HG03565 (cell line): ENCODE results near the gene HSF2BP.
"Not testable (repeated sequence)": the region's sequence is repeated elsewhere in the genome, so short reads cannot be mapped to it uniquely, and the experiment has no call there.

Experiments
- ATAC-seq: cut with Tn5 transposase; IDR thresholded peaks from one replicate; pipeline ENCODE4 v1.9.1; 2021; ENCODE audit warnings: mild to moderate bottlenecking, moderate library complexity; ENCODE audit not compliant: unreplicated experiment

HSF2BP gene

DNA sequence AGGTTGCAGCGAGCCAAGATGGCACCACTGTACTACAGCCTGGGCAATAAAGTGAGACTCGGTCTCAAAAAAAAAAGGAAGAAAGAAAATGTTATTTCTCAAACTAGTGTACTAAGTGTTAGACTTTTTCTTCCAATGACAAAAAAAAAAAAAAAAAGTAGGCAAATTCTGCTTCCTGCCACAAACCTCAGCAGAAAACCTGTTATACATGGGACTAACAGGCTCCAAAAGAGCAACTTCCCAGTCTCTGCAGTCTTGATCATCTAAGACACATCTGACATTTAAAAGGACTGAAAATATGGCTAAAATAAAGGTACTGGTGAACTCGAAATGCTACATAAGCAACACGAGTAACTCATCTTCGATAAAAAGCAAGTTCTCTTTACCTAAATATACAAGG is 59.6 kb downstream of the HSF2BP start:
- no peak for ATAC-seq

DNA sequence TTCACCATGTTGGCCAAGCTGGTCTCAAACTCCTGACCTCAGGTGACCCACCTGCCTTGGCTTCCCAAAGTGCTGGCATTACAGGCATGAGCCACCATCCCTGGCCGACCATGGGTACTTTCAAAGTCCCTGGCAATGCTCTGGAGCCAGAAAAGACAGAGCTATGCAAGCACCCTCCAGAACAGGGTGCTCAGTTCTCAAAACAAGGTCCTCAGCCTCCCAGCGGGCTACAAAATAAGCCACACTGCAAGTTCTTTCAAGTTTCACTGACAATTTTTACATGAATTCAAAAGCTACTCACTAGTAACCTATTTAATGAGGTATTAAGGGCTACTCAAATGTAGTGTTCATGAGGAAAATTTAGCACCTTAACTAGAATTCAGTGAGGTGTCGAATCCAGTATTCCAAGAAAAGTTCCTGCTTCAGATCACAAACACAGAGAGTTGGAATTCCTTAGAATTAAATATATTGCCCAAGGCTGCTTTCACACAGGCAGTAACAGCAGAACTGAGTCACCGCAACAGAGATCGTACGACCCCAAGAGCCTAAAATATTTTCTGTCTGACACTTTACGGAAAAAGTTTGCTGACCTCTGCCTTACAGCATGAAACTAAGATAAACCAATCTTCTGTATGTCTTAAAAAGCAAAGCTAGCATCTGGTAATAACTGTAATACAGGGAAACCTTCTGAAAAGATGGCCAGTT is 60.7 kb downstream of the HSF2BP start:
- no peak for ATAC-seq

DNA sequence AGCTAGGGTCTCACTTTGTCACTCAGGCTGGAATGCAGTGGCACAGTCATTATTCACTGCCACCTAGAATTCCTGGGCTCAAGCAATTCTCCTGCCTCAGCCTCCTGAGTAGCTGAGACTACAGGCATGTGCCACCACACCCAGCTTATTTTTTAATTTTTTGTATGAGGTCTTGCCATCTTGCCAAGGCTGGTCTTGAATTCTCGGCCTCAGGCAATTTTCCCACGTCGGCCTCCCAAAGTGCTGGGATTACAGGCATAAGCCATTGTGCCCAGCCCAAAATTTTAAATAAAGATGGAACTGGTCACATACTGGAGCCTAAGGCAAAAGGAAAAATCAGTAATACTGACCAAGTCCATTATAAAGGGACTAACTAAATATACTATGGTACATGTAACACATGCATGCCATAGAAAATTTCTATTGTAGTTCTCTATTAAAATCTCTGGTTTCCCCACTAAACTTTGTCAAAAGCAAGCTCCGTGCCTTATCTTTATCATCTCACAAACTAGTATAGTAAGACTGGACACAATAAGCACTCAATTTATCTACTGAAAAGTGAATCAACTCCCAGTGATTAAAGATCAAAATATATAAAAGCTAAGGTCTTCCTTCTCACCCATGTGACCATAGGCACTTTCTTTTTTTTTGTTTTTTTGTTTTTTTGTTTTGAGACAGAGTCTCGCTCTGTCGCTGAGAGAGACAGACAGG is 61.6 kb downstream of the HSF2BP start:
- ATAC-seq: no peak

DNA sequence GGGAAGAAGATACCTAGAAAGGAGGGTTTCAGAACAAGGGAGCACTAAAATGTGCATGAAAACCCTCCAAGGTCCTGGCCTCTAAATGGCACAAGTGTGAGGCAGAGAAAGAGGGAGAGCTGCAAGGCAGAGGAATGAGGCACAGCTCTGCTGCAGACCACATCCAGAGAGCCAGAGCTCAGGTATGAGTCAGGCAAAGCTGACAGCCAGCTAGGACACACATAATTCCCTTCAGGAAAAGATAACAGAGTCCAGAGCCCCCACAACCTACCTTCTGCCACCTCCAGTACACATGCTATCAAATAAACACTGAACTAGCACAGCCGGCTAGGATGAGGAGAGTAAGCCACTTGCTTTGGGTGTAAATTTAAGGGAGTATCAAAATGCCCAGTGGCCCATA is 62.2 kb downstream of the HSF2BP start:
- no peak for ATAC-seq

DNA sequence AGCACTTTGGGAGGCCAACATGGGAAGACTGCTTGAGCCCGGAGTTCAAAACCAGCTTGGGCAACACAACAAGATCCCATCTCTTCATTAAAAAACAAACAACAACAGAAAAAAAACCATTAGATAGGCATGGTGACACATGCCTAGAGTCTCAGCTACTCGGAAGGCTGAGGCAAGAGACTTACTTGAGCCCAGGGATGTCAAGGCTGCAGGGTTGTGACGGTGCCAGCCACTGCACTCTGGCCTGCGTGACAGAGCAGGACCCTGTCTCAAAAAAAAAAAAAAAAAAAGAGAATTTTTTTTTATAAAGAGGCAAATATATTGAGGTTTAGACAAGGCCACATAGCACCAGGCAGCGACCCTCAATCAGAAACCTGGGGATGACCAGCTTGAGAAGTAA is 62.7 kb downstream of the HSF2BP start:
- ATAC-seq: no peak

DNA sequence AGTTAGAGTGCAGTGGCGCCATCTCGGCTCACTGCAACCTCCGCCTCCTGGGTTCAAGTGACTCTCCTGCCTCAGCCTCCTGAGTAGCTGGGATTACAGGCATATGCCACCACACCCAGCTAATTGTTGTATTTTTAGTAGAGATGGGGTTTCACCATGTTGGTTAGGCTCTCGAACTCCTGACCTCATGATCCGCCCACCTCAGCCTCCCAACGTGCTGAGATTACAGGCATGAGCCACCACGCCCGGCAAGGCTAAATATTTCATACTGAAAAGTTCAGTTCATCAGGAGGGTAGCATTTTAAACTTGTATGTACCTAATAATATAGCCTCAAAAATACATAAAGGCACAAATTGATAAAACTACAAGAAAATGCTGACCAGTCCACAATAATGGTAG is 63.5 kb downstream of the HSF2BP start:
- ATAC-seq: not testable (repeated sequence)

DNA sequence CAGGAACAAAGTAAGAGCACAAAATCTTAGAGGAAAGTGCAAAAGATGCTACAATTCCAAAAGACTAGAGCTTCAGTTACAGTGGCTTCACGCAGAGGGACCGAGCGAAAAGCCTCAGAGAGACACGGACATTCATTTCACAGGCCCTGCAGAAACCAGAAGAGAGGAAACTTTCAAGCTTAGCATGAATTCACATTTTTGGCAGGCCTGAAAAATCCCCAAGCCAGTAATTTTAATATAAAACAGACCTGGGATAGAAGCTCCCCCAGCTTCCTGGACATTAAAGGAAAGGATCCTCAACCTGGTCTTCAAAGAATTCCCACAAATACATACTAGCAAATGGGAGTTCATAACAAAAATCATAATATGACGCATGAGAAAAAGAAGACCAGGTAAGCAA is 66.2 kb downstream of the HSF2BP start:
- ATAC-seq: no peak

DNA sequence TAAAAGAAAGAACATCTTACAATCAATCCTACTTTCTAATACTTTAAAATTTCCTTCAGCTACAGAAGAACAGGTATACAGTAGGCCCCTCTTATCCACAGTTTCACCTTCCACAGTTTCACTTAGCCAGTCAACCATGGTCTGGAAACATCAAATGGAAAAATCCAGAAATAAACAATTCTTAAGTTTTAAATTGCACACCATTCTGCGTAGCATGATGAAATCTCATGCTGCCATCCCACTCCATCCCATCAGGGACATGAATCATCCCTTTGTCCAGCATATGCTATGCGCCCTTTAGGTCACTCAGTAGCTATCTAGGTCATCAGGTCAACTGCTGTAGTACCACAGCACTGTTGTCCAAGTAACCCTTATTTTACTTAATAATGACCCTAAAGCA is 67.7 kb downstream of the HSF2BP start:
- no peak for ATAC-seq

DNA sequence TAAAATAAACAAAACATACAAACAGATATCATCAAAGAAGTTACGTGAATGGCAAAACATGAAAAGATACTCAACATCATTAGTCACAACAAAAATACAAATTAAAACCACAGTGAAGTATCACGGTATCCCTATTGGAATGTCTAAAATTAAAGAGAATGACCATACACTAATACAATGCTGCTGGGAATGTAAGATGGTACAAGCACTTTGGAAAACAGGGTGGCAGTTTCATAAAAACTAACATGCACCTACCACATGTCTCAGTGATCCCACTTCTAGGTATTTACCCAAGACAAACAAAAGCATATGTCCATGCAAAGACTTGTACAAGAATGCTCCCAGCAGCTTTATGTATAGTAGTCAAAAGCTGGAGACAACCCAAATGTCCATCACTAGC is 69.1 kb downstream of the HSF2BP start:
- ATAC-seq: no peak

DNA sequence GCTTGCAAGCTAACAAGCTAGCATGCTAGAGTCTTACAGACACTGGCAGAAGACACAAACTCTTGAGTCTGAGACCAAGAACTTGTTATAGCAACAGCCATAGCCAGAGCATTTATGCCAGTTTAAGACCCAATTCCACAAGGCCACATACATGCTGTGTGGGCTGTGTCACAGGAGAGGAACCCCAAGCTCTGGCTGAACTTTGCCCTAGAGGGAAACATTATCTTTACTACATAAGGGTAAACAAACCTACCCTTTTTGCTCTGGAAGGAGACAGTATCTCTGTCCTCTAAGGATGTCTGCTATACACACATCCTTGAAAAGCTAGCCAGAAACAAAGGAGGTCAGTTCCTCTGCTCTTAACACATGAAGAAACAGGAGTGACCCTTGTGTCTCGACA is 70.3 kb downstream of the HSF2BP start:
- no peak for ATAC-seq

DNA sequence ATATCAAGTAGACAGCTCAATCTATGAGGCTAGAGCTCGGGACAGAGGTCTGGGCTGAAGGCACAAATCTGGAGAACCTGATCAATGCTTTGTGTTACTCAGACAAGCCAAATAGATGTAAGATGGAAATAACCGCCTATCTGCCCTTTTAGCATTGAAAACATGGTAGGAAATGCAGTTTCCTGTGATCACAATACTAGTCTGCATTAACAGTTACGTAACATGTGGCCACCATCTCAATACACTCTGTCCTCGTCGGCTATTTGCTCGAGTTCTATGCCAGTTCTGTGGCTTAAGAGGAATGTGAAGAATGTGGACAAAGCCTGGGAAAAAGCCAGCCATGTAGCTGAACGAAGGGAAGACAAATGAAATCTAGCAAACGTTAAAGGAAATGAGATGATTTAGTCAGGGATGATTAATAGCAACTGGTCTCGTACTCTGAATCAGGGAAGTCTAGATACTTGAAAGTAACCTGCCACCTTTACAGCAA is 73.3 kb downstream of the HSF2BP start:
- no peak for ATAC-seq

DNA sequence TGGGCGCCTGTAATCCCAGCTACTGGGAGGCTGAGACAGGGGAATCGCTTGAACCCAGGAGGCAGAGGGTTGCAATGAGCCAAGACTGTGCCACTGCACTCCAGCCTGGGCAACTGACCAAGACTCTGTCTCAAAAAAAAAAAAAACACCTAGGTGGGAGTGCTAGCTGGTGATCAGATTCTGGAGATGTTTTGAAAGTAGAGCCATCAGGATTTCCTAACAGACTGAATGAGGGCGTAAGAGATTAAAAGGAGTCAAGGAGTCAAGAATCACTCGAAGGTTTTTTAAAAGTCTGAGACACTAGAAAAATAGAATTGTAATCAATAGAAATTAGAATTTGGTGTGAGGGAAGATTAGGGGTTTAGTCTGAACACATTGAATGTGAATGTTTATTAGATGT is 73.8 kb downstream of the HSF2BP start:
- no peak for ATAC-seq

DNA sequence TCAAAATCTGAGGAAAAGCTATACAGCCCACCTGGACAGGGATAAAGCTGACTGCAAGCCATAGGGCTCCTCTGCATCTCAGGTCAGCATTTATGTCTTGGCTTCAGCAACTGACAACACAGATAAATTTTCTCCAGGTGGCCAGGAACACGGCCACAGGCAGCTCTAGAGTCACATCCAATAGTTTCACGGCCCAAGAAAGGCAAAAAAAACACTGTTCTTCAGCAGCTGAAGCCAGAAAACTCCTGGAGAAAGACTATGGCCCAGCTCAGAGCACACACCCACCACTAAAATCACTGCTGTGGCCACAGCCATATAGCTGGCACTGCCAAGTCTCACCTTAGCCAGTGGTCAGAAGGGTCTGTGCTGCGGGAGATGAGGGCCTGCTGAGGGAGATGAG is 77.8 kb downstream of the HSF2BP start:
- ATAC-seq: no peak

DNA sequence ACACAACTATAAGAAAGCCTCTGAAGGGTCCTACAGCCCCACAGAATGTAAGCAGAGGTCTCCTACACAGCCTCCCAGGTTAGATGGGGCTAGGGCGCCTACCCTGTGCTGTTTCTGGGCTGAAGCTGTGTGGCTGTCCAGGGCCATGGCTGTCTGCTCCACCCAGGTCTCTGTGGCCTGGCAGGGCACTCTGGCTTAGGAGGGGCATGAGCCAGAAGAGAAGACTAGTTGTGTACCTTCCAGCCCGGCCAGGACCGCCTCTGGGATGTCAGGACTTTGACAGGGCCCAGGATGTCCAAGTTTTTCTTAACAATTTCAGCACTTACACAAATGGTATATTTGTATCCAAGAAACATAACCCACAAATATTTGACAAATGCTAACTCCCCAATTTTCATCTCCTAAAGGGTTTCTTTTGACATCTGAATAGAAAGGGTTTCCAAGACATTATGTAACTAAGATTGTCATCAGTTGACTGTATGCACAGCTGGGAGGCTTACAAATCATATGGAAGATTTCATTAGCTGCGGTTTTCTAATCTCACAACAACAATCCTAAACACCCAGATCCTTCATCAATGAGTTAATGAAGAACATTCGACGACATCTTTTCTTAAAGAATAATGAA is 80.5 kb downstream of the HSF2BP start:
- no peak for ATAC-seq

DNA sequence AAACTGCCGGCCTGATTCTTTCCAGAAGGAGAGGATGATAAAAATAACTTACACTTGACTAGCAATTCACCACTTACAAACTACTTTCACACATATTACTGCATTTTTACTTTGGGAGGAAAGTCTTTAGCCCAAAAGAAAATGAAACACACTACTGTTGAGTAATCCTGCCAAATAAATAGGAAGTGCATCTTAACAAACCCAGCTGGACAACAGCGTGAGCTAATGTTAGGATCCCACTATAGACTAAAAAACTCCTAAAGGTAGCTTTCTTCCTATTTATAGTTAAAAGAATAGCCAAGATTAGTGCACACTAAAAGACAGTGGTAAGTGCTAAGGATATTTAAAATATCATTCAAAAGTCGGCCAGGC is 83.8 kb downstream of the HSF2BP start:
- ATAC-seq: no peak

DNA sequence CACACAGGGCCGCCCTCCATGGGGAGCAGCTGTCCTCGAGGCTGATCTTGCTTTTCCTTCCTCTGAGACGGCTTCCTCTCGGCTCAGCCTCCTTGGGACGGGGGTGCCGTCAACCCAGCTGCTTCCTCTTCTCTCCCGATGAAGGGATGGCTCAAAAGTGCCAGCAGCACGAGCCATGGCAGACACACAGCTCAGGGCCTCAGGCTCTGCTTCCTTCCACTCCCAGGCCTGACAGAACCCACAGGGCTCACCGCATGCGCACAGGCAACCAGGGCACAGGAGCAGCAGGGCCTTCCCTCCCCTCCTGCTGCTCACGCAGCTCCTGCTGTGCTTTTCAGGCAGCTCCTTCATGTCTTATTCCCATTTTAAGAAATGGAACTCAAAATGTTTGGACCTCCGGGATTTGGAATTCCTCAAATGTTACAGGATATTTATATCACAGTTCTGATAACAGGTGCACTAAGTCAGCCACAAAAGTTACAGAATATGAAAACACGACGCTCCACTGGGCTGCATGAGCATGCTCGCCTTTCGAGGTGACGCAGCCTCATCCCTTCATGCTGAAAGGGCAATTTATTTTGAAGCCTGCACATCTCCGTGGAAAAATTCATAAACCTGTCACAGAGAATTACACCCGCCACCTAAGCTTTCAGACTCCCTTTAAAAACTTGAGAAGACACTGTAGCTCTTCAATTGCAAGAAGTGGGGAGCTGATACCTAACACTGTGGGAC is 84.4 kb downstream of the HSF2BP start:
- no peak for ATAC-seq

DNA sequence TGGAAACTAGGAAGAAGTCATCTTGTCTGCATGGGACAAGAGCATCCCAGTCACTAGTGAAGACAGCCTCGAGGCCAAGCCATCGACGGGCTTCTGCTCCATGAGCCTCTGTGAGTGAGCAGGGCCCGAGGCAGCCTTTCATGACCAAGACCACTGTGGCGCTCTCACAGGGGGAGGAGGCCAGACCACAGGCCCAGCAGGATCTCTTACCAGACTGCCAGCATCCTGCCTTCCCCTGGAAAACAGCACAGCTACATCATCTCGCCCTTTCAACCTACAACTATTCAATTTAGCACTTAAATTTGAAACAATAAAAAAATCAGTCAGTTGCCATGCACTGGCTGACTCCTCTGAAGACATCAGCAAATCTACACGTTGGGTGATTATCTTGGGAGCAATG is 85.4 kb downstream of the HSF2BP start:
- ATAC-seq: no peak

DNA sequence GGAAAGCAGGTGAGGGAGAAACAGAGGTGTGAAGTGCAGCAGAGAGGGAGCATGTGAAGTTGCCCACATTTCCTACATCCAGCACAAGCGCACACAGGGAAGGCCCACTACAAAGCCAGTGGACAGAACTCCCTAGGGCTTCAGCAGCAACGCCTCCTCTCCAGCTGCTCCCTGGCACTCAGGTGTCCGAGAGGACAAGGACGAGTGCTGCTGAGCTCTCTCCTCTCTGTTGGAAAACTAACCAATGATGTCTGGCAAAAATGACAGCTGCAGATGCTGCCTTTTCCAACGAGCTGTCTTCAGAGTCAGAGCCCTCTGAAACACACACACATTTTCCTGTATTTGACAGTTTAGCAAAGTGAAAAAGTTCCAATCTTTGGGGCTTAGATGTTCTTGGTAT is 86.8 kb downstream of the HSF2BP start:
- no peak for ATAC-seq

DNA sequence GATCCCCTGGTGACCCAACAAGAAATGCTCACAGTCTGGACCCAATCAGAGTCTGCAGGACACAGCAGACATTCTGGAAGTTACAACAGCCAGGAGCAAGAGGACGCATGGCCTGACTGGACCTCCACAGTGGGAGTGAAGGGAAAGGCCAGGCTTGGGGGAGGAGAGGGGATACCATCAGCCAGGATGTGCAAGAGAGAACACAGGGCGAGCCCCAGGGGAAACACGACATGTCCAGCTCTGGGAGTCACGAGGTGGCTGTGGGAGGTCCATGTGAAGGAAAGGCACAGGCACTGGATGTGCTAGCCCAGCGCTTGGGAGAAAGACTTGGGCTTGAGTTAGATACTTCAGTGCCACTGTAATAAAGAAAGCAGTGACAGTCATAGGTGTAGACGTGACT is 87.3 kb downstream of the HSF2BP start:
- no peak for ATAC-seq

DNA sequence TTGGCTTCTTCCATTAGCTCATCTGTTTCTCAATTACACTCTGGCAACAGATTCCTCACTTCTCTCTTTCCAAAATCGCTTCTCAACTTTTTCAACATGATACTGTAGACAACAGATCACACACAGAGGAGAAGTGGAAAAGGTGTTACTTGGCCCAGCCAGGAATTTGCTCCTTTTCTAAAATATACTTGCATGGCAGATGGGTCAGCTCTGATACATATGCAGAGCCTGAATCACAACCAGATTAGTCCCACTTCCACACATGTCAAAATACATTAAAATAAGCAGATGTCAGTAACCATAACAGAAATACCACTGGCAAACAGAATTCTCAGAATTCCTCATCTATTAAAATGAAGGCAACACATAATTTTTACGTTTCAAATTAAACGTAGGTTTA is 89.1 kb downstream of the HSF2BP start:
- not testable (repeated sequence) for ATAC-seq

DNA sequence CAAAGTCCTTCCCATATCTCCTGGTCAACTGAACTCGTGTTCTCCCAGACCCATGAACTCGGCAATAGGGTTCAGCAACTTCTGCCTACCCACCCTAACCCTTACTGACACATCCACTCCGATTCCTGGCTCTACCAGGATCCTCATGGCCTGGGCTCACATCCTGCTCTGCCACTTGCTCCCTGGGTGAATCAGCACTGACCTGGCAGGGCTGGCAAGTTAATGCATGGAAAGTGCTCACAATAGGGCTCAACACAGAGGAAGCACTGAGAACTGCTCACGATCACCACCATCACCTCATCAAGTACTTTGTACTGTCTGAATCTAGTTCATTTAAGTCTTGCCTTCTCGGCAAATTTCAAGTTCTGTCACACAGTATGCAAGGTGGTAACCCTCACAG is 96.8 kb downstream of the HSF2BP start:
- not testable (repeated sequence) for ATAC-seq

DNA sequence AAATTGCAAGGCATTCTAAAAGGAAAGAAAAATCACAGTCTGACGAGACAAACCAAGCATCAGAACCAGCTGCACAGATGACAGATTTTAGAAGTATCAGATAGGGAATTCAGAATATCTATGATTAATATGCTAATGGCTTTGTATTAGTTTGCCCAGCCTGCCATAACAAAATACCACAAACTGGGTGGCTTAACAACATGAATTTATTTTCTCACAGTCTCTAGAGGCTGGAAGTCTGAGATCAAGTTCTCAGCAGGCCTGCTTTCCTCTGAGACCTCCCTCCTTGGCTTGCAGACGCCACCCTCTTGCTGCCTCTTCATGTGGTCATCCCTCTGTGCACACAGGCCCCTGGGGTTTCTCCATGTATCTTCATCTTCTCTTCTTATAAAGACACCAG is 118.7 kb downstream of the HSF2BP start:
- not testable (repeated sequence) for ATAC-seq
